ENCODE measurements around the gene SH3GL1. TPM values are rescaled to one million over a fixed set of nuclear protein-coding genes. Genes with fewer than 3 reads are reported as not detected.

The SH3GL1 gene
- total and polyA plus RNA-seq, 2 donors from 2014 or later, result 34.8 to 52.7 TPM

DNA sequence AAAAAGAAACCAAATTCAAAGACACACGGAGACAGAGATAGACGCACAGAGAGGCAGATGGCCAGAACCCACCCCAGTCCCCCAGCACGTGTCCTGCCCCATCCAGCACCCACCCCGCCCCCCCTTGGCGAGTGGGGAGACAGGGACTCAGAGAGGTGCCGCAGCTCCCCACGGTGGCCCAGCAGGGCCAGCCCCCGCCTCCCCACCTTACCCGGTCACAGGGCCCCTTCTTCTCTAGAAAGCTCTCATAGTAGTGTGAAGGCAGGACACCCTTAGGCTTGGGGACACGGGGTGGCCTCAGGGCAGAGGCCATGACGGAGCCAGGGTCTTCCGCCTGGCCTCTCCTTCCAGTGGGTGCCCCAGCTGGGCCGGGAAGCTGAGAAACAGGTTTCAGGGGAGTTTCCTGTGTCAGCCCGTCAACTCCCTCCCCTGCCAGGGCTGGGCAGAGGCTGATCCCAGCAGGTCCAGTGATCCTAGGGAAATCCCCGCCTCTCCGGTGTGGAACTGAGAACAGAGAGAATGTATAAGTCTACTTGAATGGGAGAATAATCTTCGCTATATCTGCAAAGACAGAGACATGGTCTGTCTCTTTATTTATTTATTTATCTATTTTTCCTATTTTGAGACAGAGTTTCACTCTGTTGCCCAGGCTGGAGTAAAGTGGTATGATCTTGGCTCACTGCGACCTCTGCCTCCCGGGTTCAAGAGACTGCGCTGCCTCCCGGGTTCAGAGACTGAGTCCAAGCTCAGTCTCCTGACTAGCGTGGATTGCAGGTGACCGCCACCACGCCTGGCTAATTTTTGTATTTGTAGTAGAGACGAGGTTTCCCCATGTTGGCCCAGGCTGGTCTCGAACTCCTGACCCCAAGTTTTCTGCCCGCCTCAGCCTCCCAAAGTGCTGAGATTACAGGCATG is 61.6 kb downstream of the SH3GL1 start, which contains the start of gene STAP2:
TSS of gene STAP2 (minus strand) at position 387 of the 915 bp plus-strand sequence. CDS start at position 313, 74 bp downstream.
- peak within 1 kb of the TSS in 1 of 2 donors; percentile 69 for H3K27ac ChIP-seq (ENCODE audit: low read depth in 2 of 2, low read length in 2 of 2)
- no peak for FAIRE-seq
- peaks cover 0 to 9% (median 3%) of the 10 kb centered on the region in 3 donors for H3K4me1 ChIP-seq (ENCODE audit: control insufficient read depth in 2 of 3, insufficient read depth in 2 of 3, low read depth in 1 of 3, low read length in 3 of 3)
- no peaks in the 10 kb centered on the region for H3K9me3 ChIP-seq (ENCODE audit: control insufficient read depth in 2 of 3, insufficient read depth in 1 of 3, low read length in 3 of 3)
- no peaks in the 10 kb centered on the region for H3K36me3 ChIP-seq (ENCODE audit: control insufficient read depth in 2 of 3, insufficient read depth in 3 of 3, low read length in 3 of 3)
- TF ChIP-seq, protein P1, sequence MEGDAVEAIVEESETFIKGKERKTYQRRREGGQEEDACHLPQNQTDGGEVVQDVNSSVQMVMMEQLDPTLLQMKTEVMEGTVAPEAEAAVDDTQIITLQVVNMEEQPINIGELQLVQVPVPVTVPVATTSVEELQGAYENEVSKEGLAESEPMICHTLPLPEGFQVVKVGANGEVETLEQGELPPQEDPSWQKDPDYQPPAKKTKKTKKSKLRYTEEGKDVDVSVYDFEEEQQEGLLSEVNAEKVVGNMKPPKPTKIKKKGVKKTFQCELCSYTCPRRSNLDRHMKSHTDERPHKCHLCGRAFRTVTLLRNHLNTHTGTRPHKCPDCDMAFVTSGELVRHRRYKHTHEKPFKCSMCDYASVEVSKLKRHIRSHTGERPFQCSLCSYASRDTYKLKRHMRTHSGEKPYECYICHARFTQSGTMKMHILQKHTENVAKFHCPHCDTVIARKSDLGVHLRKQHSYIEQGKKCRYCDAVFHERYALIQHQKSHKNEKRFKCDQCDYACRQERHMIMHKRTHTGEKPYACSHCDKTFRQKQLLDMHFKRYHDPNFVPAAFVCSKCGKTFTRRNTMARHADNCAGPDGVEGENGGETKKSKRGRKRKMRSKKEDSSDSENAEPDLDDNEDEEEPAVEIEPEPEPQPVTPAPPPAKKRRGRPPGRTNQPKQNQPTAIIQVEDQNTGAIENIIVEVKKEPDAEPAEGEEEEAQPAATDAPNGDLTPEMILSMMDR (IDR thresholded peaks at IDR 0.05; ENCODE audit: borderline replicate concordance, extremely low read depth, insufficient read depth), result no peak
- H3K4me3 ChIP-seq (ENCODE audit: low read length in 3 of 3), result peak within 1 kb of the TSS; percentile 46 to 86 (median 63)
- DNase-seq, result peak; percentile 59 to 87 (median 70)
- intact Hi-C loops (cut with DNase I), result no loop called here
- peak within 1 kb of the TSS; percentile 55 to 90 (median 55) for H3K9ac ChIP-seq (ENCODE audit: low read length in 3 of 3)
- no peaks in the 10 kb centered on the region for H3K27me3 ChIP-seq (ENCODE audit: control insufficient read depth, insufficient read depth, low read length)

DNA sequence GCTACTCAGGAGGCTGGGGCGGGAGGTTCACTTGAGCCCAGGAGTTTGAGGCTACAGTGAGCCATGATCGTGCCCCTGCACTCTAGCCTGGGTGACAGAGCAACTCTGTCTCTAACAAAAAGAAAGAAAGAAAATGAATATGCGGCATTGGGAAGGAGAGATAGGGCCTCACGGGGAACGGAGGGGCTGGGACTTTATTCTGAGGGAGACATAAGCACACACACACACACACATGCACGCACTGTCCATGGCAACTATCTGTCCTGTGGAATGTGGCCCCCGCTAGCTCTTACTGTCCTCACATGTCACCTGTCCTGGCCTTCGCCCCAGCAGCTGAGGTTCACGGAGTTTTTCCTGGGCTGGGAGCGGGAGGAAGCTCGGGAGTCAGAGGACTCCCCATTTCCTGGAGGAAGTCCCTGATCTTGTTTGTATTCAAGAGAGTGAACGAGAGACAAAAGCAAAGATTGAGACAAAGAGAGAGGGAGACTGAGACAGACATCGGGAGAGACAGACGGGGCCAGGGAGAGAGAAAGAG is 62.4 kb downstream of the SH3GL1 start:
- no peaks in the 10 kb centered on the region for H3K27me3 ChIP-seq (ENCODE audit: control insufficient read depth, insufficient read depth, low read length)
- no peaks in the 10 kb centered on the region for H3K36me3 ChIP-seq (ENCODE audit: control insufficient read depth in 2 of 3, insufficient read depth in 3 of 3, low read length in 3 of 3)
- H3K27ac ChIP-seq (ENCODE audit: low read depth in 2 of 2, low read length in 2 of 2), result peak overlapping the region in 1 of 2 donors; percentile 33
- peak overlapping the region; percentile 46 to 86 (median 63) for H3K4me3 ChIP-seq (ENCODE audit: low read length in 3 of 3)
- FAIRE-seq, result no peak
- H3K4me1 ChIP-seq (ENCODE audit: control insufficient read depth in 2 of 3, insufficient read depth in 2 of 3, low read depth in 1 of 3, low read length in 3 of 3), result peaks cover 0 to 7% (median 3%) of the 10 kb centered on the region in 3 donors
- peak in 4 of 5 donors; percentile 38 to 67 (median 64) for DNase-seq
- H3K9ac ChIP-seq (ENCODE audit: low read length in 3 of 3), result peak overlapping the region; percentile 55 to 90 (median 55)
- intact Hi-C loops (cut with DNase I), result no loop called here
- TF ChIP-seq, protein P1 (IDR thresholded peaks at IDR 0.05; ENCODE audit: borderline replicate concordance, extremely low read depth, insufficient read depth), result no peak
- no peaks in the 10 kb centered on the region for H3K9me3 ChIP-seq (ENCODE audit: control insufficient read depth in 2 of 3, insufficient read depth in 1 of 3, low read length in 3 of 3)

DNA sequence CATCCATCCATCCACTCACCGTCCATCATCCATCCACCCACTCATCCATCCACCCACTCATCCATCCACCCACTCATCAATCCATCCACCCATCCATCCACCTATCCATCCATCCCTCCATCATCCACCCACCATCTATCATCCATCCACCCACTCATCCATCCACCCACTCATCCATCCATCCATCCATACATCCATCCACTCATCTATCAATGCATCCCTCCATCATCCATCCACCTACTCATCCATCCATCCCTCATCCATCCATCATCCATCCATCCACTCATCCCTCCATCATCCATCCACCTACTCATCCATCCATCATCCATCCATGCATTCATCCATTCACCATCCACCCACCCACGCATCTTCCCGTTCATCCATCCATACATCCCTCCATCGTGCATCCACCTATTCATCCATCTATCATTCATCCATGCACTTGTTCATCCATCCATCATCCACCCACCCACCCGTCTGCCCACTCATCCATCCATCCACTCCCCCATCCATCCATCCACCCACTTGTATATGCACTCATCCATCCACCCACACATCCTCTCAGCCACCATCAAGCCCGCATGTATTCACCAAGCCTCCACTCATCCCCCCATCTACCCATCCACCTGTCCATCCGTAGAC is 65.3 kb downstream of the SH3GL1 start:
- H3K9me3 ChIP-seq (ENCODE audit: control insufficient read depth in 2 of 3, insufficient read depth in 1 of 3, low read length in 3 of 3), result no peaks in the 10 kb centered on the region
- no peak for FAIRE-seq
- no peak overlapping the region for H3K9ac ChIP-seq (ENCODE audit: low read length in 3 of 3)
- H3K27me3 ChIP-seq (ENCODE audit: control insufficient read depth, insufficient read depth, low read length), result no peaks in the 10 kb centered on the region
- no peak for DNase-seq
- intact Hi-C loops (cut with DNase I), result no loop called here
- no peaks in the 10 kb centered on the region for H3K36me3 ChIP-seq (ENCODE audit: control insufficient read depth in 2 of 3, insufficient read depth in 3 of 3, low read length in 3 of 3)
- H3K4me1 ChIP-seq (ENCODE audit: control insufficient read depth in 2 of 3, insufficient read depth in 2 of 3, low read depth in 1 of 3, low read length in 3 of 3), result peaks cover 0 to 3% (median 0%) of the 10 kb centered on the region in 3 donors
- TF ChIP-seq, protein P1 (IDR thresholded peaks at IDR 0.05; ENCODE audit: borderline replicate concordance, extremely low read depth, insufficient read depth), result no peak
- H3K4me3 ChIP-seq (ENCODE audit: low read length in 3 of 3), result no peak overlapping the region
- no peak overlapping the region for H3K27ac ChIP-seq (ENCODE audit: low read depth in 2 of 2, low read length in 2 of 2)

Measured in kidney (tissue), 14 donors.